T1000 (cell line): ENCODE data around the gene GPC2.
"Not testable (repeated sequence)": the region's sequence is repeated elsewhere in the genome, so short reads cannot be mapped to it uniquely, and the experiment has no call there.

Source experiments
- DNase-seq: peaks from one replicate; lab custom pipeline; 2025; ENCODE audit warnings: mixed read lengths; lab: John Stamatoyannopoulos, UW

The GPC2 gene

DNA sequence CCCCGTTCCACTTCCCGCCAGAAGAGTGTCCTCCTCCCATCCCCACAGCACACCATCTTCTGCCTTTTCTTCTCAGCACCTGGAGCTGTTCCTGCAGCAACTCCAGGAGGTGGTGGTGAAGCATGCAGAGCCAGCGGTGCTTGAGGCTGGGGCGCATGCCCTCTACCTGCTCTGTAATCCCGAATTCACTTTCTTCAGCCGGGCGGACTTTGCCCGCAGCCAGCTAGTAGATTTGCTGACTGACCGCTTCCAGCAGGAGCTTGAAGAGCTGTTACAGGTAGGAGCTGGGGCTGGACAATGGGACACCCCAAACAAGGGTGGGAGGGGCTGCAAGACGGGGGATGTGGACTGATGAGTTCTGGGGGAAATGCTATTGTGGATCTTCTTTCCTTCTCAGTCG, 23.5 kb upstream of the GPC2 start:
- DNase-seq = no peak

DNA sequence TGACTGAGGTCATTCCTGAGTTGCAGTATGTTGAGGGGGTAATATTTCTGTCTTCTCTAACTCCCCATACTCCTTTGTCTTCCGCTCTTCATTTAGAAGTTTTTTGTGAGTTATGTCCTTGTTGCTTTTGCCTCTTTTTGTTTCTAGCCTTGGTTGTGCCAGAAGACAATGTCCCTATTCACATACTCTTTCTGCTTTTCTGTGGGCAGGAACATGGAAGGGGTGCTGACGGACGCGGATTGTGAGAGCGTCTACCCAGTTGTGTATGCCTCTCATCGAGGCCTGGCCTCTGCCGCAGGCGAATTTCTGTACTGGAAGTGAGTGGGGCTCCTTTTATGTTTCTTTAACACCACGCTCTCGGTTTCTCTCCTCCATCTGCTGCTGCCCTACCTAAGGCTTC, 21.1 kb upstream of the GPC2 start:
- DNase-seq = no peak

DNA sequence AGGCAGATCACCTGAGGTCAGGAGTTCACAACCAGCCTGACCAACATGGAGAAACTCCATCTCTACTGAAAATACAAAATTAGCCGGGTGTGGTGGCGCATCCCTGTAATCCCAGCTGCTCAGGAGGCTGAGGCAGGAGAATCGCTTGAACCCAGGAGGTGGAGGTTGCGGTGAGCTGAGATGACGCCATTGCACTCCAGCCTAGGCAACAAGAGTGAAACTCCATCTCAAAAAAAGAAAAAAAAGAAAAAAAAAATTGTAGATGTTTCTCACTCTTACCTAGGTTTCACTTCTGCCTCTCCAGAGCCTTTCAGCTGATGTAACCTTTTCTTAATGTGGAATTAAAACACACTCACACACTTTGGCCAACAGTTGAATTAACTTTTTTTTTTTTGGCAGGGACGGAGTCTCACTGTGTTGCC, 18.7 kb upstream of the GPC2 start:
- not testable (repeated sequence) for DNase-seq

DNA sequence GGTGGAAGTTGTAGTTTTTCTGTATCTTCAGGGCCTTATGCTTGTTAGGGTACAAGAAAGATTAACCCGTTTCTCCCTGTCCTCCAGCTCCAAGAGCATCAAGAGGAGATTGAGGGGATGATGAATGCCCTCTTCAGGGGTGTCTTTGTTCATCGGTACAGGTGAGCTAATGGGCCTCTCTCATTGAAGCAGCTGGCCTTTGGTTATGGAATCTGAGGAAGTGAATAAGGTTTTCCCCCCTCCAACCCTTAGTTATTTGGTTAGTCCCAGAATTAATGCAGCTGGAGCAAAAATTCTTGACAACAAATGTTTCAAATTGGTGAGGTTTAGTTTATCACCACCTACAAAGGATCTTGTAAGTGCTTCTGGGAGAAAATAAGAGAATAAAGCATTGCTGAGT, 18.0 kb upstream of the GPC2 start:
- DNase-seq = no peak

DNA sequence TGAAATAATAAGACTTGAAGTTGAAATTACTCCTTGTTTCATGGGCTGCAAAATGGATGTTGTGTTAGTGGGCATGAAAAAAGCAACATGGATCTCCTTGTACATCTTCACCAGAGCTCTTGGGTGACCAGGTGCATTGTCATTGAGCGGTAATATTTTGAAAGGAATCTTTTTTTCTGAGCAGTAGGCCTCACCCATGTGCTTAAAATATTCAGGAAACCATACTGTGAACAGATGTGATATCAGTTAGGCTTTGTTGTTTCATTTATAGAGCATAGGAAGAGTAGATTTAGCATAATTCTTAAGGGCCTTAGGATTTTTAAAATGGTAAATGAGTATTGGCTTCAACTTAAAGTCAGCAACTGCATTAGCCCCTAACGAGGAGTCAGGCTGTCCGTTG, 15.8 kb upstream of the GPC2 start:
- no peak for DNase-seq

DNA sequence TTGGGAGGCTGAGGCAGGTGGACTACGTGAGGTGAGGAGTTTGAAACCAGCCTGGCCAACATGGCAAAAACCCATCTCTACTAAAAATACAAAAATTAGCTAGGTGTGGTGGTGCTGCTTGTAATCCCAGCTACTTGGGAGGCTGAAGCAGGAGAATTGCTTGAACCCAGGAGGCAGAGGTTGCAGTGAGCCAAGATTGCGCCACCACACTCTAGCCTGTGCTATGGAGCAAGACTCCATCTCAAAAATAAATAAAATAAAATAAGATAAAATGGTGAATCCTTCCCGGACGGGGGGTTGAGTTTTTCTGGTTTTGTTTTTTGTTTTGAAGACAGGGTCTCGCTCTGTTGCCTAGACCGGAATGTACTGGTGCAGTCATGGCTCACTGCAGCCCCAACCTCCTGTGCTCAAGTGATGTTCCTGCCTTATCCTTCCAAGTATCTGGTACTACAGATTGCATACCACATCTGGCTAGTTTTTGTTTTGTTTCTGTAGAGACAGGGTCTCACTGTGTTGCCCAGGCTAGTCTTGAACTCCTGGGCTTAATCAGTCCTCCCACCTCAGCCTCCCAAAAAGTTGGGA, 15.2 kb upstream of the GPC2 start:
- DNase-seq = not testable (repeated sequence)

DNA sequence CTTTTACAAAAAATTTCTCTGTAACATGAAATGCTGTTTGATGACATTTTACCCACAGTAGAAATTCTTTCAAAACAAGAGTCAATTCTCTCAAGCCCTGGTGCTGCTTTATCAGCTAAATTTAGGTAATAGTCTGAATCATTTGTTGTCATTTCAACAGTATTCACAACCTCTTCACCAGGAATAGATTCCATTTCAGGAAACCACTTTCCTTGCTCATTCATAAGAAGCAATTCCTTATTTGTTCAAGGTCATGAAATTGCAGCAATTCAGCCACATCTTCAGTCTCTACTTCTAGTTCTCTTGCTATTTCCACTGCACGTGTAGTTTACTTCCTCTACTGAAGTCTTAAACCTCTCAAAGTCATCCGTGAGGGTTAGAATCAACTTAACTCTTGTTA, 14.6 kb upstream of the GPC2 start:
- no peak for DNase-seq

DNA sequence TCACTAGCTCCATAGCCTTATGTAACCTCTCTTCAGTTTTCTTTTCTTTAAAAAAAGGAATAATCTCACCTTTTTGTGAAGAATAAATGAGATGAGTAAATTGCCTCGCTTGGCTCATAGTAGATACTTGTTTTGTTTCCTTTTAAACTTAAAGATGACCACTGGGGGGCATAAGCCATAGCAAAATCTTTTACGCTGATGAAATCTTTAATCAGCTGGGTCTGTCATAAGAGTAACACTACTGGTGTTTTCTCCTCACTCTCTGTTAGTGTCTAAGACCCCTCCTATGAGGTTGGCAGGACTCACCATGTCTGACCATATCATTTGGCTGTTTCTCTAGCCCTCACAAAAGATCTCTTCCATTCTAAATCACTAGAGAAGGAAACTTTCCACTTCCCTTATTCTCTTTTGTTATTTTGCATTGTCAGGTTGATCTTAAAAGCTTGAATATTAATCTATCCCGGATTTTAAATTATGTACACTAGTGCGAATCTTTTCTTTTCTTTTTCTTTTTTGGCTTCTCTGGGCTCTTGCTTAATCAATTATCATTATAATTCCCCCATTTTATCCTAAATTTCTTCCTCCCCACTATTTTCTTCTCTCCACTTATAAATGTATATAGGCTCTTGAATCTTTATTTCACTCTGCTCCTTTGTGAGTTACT, 13.0 kb upstream of the GPC2 start:
- no peak for DNase-seq

DNA sequence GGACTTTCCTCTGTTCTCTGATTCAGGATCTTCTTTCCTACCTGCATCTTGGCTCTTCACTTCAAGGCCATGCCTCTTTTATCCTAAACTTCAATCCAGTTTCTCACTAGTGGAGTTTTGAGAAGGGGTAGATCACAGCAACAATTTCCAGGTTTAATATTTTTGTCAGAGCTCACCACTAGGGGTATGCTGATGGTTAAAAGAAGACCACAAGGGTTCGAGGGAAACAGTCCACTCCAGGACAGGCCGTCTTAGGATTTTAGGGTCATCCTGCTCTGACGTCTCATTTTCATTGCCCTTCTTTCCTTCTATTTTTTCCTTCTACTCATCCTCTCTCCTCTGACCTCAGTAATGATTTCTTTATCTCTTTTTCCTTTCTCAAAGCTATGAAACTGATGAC, 11.9 kb upstream of the GPC2 start:
- DNase-seq = no peak

DNA sequence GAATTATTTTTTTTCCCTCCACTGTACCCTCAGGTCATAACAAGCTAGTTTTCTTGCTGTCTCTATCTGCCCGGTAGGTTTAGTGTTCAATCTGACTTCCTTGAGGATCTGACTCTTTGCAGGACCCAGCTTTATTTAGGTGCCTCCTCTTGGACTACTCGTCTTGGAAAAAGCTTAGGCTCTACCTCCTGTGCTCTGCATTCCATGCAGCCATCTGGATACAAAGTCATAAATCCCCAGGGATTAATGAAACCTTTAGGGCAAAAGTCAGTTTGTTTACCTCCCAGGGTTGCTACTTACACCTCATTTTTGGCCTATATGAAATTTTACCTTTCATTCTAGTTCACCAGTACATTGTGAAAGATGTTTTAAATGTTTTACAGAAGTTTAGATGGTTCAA, 8.5 kb upstream of the GPC2 start:
- DNase-seq = no peak

DNA sequence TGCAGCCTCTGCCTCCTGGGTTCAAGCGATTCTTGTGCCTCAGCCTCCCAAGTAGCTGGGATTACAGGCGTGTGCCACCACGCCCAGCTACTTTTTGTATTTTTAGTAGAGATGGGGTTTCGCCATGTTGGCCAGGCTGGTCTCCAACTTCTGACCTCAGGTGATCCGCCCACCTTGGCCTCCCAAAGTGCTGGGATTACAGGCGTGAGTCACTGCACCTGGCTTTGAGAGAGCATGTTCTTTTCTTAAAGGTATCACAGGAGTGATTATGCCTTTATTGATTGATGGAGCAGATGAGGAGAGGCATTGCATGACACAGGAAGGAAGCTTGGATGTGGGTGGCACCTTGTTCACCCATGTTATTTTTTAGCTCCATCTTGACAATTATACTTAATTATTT, 5.9 kb upstream of the GPC2 start:
- not testable (repeated sequence) for DNase-seq

DNA sequence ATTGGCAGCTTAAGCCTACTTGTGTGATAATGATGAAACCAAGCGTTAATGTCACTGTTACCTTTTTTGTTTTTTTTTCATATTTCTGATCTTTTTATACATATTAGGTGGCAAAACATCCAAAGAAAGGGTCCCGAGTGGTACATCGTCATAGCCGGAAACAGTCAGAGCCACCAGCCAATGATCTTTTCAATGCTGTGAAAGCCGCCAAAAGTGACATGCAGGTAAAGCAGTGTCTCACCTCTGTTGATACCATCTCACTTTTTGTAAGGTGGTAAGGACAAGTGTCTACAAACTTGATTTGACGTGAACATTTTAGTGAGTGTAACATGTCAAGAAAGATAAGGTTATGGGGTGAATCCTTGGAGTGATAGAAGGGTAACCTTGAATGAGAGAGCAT, 5.4 kb upstream of the GPC2 start:
- DNase-seq = not testable (repeated sequence)

DNA sequence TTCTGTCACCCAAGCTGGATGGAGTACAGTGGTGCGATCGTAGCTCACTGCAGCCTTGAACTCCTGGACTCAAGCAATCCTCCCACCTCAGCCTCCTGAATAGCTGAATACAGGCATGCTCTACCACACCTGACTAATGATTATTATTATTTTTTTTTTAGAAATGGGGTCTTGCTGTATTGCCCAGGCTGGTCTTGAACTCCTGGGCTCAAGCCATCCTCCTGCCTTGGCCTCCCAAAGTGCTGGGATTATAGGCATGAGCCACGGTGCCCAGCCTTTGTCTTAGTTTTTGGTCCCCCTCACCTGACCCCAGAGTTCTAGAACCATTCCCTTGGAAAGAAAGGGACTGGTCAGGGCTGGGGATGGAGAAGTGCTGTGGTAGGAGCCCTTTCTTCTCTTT, 2.9 kb upstream of the GPC2 start:
- not testable (repeated sequence) for DNase-seq

DNA sequence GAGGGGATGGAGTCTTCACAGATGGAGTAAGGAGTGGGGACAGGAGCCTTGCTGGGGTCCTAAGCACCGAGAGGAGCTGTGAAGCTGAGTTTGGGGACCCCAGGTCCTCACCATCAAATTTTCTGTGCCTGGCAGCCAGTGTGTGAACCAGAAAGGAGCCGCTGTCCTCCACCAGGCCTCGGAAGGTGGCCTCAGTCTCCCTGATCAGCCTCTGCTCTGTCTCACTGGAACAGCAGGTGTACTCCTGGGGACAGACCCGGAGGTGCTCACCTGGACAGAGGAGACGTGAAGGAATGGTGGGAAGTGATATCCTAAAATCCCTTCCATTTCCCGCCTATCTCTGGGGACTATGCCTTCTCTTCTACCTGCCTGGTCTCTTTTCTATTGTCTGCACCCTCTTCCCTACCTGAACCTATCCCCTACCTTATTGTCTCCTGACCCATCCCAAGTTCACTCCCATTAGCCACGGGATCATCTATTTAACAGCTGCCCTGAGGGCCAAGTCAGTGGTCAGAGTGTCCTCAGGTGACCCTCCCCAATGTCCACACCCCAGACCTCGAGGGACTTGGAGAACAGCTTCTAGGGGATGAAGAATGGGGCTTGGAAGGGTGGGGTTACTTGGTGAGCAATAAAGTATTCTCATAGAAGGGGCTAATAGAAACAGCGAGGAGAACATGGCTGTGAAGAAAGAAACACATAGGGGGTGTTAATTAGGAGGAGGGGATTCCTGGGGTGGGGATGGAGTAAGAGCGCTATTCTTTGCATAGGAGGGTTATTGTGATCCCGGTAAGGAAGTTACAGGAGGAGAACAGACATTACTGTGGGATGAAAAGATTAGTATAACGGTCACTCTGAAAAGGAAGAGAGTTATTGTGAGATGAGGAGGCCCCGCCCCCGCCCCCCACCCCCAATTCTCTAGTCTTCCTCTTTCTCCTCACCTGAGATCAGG, 811 bp downstream of the GPC2 start:
- DNase-seq = no peak

DNA sequence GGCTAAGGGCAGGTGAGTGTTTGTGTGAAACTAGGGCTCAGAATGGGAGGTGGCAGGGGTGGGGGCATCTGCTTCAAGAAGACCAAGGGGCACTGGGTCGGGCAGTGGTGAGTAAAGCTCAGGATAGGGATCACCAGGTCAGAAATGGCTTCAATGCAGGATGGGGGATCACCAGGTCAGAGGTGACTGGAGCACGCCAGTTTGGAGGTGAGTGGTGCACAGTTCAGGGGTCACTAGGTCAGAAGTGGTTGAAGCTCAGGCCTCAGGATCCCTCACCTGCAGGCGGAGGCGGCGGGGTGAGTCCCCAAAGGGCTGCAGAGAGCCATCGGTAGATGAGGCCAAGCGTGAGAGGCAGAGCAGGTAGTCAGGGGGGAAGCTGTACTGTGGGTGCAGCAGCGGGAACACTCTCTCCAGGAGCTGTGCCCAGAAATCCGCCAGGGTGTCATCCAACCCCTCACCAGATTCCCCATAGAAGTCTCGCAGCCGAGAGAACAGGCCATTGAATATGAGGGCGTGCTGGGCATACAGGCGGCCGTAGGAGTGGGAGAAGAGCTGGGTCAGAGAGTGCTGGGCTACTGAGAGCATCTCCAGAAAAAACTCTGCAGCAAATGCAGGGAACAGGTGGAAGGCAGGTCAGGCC, 1.8 kb downstream of the GPC2 start:
- DNase-seq = no peak

DNA sequence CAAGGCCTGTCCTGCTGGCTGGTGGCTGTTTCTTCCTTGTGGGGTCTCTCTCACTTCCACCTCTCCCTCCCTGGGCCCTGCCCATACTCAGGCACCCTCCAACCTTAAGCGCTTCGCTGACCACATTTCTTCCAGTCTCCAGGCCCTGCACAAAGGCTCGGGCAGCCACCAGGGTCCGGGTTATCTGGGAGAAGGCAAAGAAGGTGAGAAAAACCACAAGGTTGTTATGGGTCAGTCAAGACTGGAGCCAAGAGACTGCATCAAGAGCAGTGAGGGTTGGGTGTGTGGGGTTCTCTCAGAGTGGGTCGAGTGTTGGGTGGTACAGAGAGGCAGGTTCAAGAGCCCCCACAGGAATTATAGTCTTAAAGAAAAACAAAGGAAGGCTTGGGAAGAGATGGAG, 2.6 kb downstream of the GPC2 start:
- no peak for DNase-seq

DNA sequence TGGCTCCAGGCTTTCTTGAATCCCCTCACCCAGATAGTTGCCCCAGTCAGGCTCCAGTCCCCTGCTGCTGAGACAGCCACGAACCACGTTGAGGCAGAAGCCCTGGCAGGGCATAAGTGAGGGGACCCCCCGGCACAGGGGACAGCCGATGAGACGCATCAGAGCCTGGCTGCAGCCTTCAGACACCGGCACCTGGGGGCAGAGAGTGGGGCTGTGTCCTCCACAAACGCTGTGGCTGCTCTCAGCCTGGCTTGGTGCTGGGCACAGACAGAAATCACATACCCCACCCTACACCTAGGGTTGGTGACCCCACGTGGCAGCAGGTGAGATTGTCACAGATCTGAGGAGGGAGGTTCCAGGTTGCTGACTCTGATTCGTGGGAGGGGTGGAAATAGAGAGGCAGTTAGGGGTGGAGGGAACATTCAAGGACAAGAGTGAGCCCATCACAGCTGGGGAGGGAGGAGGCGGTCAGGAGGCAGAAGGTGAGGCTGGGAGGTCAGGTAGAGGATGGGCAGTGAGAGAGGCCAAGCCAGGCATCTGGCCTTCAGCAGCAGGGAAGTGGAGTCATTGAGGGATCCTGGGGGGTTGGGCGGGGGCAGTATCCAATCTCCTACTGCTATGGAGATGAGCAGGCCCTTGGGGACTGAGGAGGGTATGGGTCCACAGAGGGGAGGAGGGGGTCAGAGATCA, 3.2 kb downstream of the GPC2 start:
- DNase-seq = no peak

DNA sequence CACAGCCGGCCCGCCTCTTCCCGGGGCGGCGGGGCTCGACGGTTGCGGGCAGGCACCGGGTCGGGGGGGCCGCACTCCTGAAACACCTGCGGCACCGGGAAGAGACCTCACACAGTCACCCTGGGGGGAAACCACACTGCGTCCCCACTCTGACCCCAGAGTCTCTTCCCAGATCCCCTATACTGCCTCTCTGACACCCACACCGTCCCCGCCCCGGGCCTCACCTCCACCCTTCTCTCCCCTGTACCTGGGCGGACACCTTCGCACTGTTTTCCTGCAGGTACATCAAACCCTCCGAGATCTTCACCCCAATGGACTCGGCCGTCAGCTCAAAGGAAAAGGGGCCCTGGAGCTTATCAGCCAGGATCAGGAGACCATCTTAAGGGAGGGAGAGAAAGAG, 5.3 kb downstream of the GPC2 start:
- DNase-seq = no peak

DNA sequence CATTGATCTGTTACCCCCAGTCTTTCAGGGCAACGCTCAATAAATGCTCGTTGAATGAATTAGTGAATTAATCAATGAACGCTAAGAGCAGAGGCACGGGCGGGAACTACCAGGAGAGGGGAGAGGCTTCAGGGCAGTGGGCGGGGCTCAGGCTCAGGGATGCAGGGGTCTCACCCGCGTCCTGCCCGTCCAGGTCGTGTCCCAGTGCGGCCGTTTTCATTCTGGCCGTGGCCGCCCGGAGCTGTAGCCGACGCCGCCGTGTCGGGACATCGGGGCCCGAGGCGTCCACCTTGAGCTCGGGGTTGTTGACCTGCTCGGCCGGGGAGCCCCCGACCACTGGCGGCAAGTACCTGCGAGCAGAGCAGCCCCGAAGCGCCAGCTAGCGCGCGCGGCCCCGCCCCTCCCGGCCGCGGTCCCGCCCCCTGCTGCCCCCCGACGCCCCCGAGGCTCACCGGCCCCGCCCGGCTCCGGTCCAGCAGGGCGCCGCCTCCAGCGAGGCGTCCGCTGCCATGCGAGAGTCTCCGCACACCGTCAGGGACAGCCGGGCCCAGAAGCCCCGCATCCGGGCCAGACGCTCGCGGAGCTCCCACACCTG, 6.0 kb downstream of the GPC2 start:
- no peak for DNase-seq

DNA sequence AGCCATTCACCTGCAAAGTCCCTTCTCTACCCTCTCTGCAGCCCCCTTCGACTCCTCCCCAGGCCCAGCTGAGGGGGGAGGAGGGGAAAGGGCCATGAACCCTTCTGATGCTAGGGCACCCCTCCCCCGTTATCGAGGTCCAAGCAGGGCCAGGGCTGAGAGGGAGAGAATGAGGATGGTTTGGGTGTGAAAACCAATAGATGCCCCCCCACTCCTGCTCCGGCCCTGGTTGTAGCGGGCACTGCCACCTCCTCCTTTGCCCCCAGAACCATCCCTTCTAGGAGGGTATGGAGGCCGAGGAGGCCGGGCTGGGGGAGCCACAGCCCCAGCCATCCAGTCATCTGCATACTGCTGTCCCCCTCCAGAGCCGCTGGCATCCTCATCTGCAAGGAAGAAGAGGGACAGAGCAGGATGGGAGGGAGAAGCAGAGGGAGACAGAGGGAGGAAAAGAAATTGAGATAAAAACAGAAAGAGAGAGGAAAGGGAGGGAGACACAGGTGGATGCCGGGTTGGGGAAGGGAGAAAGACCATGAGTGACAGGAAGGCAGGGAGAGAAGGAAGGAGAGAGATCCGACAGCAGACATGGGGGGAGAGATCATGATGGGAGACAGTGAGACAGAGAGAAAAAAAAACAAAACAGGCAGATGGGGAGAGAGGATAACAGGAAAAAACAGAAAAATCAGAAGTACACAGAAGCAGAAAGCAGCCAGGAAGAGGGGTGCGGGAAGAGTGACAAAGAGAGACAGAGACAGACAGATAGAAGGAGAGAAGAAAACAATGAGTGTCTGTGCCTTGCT, 6.9 kb downstream of the GPC2 start:
- no peak for DNase-seq
